WTC11 (cell line): ENCODE data around the gene MYLK4.

Experiments used
- CTCF ChIP-seq: fragments of 200-600 bp; IDR thresholded peaks from 2 replicates; pipeline ENCODE4 v1.8.0; 2022; ENCODE audit warnings: antibody characterized with exemption
- FOXK1 ChIP-seq: sonication (generic); formaldehyde crosslinking; IDR thresholded peaks from 2 replicates; pipeline ENCODE4 v1.8.0; 2022; ENCODE audit warnings: mild to moderate bottlenecking, moderate library complexity, missing genetic modification reagents
- USF2 ChIP-seq: sonication (generic); formaldehyde crosslinking; IDR thresholded peaks from 2 replicates; pipeline ENCODE4 v1.8.1; 2023; ENCODE audit warnings: mild to moderate bottlenecking, missing genetic modification reagents, moderate library complexity
- ZNF121 ChIP-seq: sonication (generic); formaldehyde crosslinking; IDR thresholded peaks from 2 replicates; pipeline ENCODE4 v1.8.0; 2023; ENCODE audit warnings: missing genetic modification reagents

- TF ChIP-seq USF2 (no peak), CTCF (no peak), FOXK1 (CRISPR knock-in tag) (no peak), ZNF121 (CRISPR knock-in tag) (no peak)
These were observed 73.6 kb downstream of the MYLK4 start for GRCh38 chr6:2677080-2677593.
